Stomach (tissue), 4 donors: Measurements from ENCODE around the gene RAB20.
"Not testable (repeated sequence)": the region's sequence is repeated elsewhere in the genome, so short reads cannot be mapped to it uniquely, and the experiment has no call there.

Source experiments
- EP300 ChIP-seq: sonication (generic); formaldehyde crosslinking; IDR thresholded peaks from one replicate; pipeline ENCODE4 v1.6.1; 2017; ENCODE audit warnings: antibody characterized with exemption
- POLR2A ChIP-seq, 4 donors: fragments of 450-650 bp; IDR thresholded peaks; one replicate each; pipeline ENCODE4 v1.6.1; 2016; ENCODE audit warnings: antibody characterized with exemption in 4 of 4, control low read depth in 2 of 4, mild to moderate bottlenecking in 1 of 4, moderate library complexity in 1 of 4
- POLR2AphosphoS5 ChIP-seq, 3 donors: sonication (generic); formaldehyde crosslinking; IDR thresholded peaks; one replicate each; pipeline ENCODE4 v1.6.1; 2016; ENCODE audit warnings: antibody characterized with exemption in 3 of 3
- TF ChIP-seq, protein P1 (sequence below), 7 experiments: fragments of 450-650 bp in 4 of 7; fragments of 200-600 bp in 3 of 7; sonication (generic) in 3 of 7; IDR thresholded peaks; one replicate each; pipeline ENCODE4 v1.5.1; 2016 to 2019; ENCODE audit warnings: antibody characterized with exemption in 7 of 7, control low read depth in 2 of 7, mild to moderate bottlenecking in 1 of 7

DNA sequence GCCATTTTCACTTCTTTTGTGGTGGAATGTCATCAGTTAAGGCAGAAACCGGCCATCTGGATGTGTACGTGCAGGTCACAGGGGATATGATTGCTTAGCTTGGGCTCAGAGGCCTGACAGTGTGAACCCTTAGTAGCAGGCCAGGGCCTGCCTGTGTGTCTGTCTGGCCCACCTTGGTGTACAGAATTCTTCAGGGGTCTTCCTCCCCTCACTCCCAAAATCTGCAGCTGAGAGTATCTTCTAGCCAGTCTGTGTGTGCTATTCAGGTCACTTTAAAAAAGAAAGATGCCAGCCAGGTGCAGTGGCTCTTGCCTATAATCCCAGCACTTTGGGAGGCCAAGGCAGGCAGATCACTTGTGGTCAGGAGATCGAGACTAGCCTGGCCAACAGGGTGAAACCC is 74.6 kb downstream of the RAB20 start:
- TF ChIP-seq POLR2A (IDR thresholded peaks at IDR 0.05); EP300; POLR2AphosphoS5 (IDR thresholded peaks at IDR 0.05): not testable (repeated sequence)
- TF ChIP-seq, protein P1, sequence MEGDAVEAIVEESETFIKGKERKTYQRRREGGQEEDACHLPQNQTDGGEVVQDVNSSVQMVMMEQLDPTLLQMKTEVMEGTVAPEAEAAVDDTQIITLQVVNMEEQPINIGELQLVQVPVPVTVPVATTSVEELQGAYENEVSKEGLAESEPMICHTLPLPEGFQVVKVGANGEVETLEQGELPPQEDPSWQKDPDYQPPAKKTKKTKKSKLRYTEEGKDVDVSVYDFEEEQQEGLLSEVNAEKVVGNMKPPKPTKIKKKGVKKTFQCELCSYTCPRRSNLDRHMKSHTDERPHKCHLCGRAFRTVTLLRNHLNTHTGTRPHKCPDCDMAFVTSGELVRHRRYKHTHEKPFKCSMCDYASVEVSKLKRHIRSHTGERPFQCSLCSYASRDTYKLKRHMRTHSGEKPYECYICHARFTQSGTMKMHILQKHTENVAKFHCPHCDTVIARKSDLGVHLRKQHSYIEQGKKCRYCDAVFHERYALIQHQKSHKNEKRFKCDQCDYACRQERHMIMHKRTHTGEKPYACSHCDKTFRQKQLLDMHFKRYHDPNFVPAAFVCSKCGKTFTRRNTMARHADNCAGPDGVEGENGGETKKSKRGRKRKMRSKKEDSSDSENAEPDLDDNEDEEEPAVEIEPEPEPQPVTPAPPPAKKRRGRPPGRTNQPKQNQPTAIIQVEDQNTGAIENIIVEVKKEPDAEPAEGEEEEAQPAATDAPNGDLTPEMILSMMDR (IDR thresholded peaks at IDR 0.05), result not testable (repeated sequence)
